Pancreas (tissue), 10 donors: ENCODE measurements around the gene ASCC2. TPM values are rescaled to one million over a fixed set of nuclear protein-coding genes. Genes with fewer than 3 reads are reported as not detected.

Experiments used
- ATAC-seq, 4 donors: fragments of 200-7000 bp; cut with Tn5 transposase; one replicate each; pipeline versions ENCODE4 v1.8.0 to v1.9.1; 2020; ENCODE audit warnings: mild to moderate bottlenecking in 4 of 4, moderate library complexity in 4 of 4
- DNase-seq, 6 donors: peaks; one replicate each; pipeline ENCODE4 v3.0.0-alpha.2; 2020
- FAIRE-seq: peaks from 2 replicates; lab custom pipeline; 2012; peaks lifted over from hg19 to GRCh38; lab: Jason Lieb, UNC
- H3K27ac ChIP-seq, 4 donors: fragments of 200-600 bp; sonication (generic); 1 replicate in 3 of 4; 2 replicates in 1 of 4; pipeline versions ENCODE4 v1.5.0 to v1.8.0; 2020
- H3K27me3 ChIP-seq, 4 donors: fragments of 200-600 bp; one replicate each; pipeline ENCODE4 v1.8.0; 2021
- H3K36me3 ChIP-seq, 3 donors: fragments of 200-600 bp; sonication (generic) in 1 of 3; one replicate each; pipeline versions ENCODE4 v1.5.0 to v1.8.0; 2020 to 2021
- H3K4me1 ChIP-seq, 3 donors: fragments of 200-600 bp; one replicate each; pipeline ENCODE4 v1.8.0; 2021
- H3K4me3 ChIP-seq, 4 donors: fragments of 200-600 bp; sonication (generic) in 2 of 4; one replicate each; pipeline versions ENCODE4 v1.5.0 to v1.8.0; 2020 to 2021
- H3K9me3 ChIP-seq, 4 donors: fragments of 200-600 bp; one replicate each; pipeline ENCODE4 v1.8.0; 2021
- WGBS, 2 donors: extraction: QIAGEN DNeasy Blood & Tissue Kit; methylation state at CpG; one replicate each; pipeline ENCODE4 v1.1.7; 2013; 5-methylcytosine and 5-hydroxymethylcytosine counted together
- intact Hi-C, 3 donors: fragments of 100-400 bp; cut with DNase I; formaldehyde crosslinking; loops; one replicate each; pipeline versions ENCODE4 v1.11.1 to v1.14.2; 2022
- polyA plus RNA-seq, 2 donors: library from polyadenylated mRNA; stranded (reverse); fragments of 200-250 nt; gene quantifications; one replicate each; pipeline ENCODE4 v1.2.3, GENCODE V29; 2013
- total RNA-seq, 6 donors: library from RNA; stranded (reverse); fragmentation: NEBNext Ultra II Directional in 4 of 6; extraction: Animal tissue kit (Norgen Biotek cat#: 25700) in 4 of 6; gene quantifications; one replicate each; pipeline versions ENCODE4 v1.2.1 to v1.2.4, GENCODE V29; 2021 to 2023
- TF ChIP-seq, protein P1 (sequence below), 4 donors: fragments of 200-600 bp; sonication (generic) in 3 of 4; IDR thresholded peaks; one replicate each; pipeline versions ENCODE4 v1.5.0 to v1.8.0; 2021; ENCODE audit warnings: antibody characterized with exemption in 4 of 4
- donor health status: healthy with polysubstance abuse.
- donor health status: DM: no; HTN: no; CAD: no; lungs with moderate emphysema.
- donor health status: DM: no; HTN: no; CAD: no.
- donor health status: control.
- donor health status: control.
- donor health status: Bipolar disorder and iron deficiency.
- donor health status: DM: yes; HTN: yes; CAD: no.
- donor health status: DM: no; HTN: no; CAD: no.
- donor health status: DM: no; HTN: no; CAD: no.
- donor health status: DM: yes; HTN: yes; CAD: no.

The ASCC2 gene, protein sequence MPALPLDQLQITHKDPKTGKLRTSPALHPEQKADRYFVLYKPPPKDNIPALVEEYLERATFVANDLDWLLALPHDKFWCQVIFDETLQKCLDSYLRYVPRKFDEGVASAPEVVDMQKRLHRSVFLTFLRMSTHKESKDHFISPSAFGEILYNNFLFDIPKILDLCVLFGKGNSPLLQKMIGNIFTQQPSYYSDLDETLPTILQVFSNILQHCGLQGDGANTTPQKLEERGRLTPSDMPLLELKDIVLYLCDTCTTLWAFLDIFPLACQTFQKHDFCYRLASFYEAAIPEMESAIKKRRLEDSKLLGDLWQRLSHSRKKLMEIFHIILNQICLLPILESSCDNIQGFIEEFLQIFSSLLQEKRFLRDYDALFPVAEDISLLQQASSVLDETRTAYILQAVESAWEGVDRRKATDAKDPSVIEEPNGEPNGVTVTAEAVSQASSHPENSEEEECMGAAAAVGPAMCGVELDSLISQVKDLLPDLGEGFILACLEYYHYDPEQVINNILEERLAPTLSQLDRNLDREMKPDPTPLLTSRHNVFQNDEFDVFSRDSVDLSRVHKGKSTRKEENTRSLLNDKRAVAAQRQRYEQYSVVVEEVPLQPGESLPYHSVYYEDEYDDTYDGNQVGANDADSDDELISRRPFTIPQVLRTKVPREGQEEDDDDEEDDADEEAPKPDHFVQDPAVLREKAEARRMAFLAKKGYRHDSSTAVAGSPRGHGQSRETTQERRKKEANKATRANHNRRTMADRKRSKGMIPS
- total RNA-seq, result 10 to 100 TPM; 26.4 to 34.2 (median 28.7) TPM
- 10 to 100 TPM; 58.6 to 66.6 TPM for polyA plus RNA-seq

DNA sequence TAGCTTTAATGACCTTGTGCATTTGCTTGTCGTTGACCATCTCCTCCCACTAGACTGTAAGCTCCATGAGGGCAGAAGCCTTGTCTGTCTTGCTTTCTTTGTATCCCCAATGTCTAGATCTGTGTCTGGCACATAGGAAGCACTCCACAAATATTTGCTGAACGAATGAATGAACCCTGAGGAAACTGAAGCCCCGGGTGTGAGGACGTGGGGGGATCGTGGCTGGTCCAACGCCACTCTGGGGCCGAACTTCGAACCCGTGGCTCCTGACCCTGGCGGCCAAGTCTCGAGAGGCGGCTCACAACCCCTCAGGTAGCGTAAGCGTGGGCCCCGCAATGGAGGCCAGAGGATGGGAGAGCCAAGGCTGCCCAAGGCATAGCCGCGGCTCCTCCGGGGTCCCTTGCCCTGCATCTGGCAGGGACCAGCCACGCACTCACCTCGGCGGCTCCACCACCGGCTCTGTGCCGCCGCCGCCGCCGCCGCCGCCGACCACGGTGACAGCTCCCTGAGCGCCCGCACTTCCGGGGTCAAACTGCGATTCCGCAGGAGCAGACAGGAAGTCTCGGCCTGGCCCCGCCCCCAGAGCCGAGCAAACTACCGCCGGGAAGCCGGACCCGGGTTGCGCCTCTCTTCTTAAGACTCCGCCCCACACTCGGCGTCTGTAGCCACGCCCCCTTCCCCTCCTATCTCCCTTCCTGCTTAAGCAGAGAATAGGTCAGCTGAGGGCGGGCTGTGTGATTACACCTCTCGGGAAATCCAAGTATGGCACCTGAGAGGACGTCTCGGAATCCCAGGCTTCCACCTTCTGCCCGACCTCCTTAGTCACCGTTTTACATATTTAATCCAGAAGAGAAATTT, at the start of gene ASCC2:
Gene ASCC2 (minus strand): TSS at position 534 of the 858 bp plus-strand sequence. CDS start 5,949 bp downstream, outside the sequence.
- peak within 1 kb of the TSS; percentile 78 to 92 (median 86) for H3K4me3 ChIP-seq
- H3K36me3 ChIP-seq, result peaks cover 0 to 4% (median 0%) of the 10 kb centered on the region in 3 donors
- no peaks in the 10 kb centered on the region for H3K9me3 ChIP-seq
- intact Hi-C loops, result no loop called here
- H3K27me3 ChIP-seq, result no peaks in the 10 kb centered on the region
- WGBS, 2 donors, result 1% methylated on average over 42 to 54 of the region's 54 CpGs
- TF ChIP-seq, protein P1, sequence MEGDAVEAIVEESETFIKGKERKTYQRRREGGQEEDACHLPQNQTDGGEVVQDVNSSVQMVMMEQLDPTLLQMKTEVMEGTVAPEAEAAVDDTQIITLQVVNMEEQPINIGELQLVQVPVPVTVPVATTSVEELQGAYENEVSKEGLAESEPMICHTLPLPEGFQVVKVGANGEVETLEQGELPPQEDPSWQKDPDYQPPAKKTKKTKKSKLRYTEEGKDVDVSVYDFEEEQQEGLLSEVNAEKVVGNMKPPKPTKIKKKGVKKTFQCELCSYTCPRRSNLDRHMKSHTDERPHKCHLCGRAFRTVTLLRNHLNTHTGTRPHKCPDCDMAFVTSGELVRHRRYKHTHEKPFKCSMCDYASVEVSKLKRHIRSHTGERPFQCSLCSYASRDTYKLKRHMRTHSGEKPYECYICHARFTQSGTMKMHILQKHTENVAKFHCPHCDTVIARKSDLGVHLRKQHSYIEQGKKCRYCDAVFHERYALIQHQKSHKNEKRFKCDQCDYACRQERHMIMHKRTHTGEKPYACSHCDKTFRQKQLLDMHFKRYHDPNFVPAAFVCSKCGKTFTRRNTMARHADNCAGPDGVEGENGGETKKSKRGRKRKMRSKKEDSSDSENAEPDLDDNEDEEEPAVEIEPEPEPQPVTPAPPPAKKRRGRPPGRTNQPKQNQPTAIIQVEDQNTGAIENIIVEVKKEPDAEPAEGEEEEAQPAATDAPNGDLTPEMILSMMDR (IDR thresholded peaks at IDR 0.05), result no peak
- peak within 1 kb of the TSS; percentile 38 to 86 (median 62) for H3K27ac ChIP-seq
- FAIRE-seq (peak; percentile 87), DNase-seq (peak; percentile 99 to 100 (median 99)), ATAC-seq (peak; percentile 99 to 100 (median 99))
- peaks cover 0 to 13% (median 5%) of the 10 kb centered on the region in 3 donors for H3K4me1 ChIP-seq

DNA sequence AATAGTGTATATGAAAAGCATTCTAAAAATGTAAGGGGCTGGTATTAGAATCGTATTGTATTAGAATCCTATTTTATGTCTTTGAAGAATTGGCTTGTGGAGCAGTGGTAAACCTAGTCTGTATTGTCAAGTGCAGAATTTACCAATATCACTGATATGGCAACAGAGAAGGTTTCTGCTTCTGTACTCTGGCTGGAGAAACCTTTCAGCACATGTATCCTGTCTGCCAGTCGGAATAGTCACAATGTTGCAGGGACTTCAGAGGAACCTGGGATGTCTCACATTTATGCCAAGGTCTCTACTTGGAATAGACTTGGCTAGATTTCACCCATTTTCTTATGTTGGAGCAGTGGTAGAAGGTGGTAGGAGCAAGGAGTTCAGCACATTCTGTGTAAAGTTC, 49.3 kb upstream of the ASCC2 start:
- no peak for FAIRE-seq
- H3K4me3 ChIP-seq, result no peak overlapping the region
- H3K36me3 ChIP-seq, result no peaks in the 10 kb centered on the region
- H3K4me1 ChIP-seq, result peaks cover 10 to 43% (median 28%) of the 10 kb centered on the region in 3 donors
- H3K9me3 ChIP-seq, result no peaks in the 10 kb centered on the region
- no peaks in the 10 kb centered on the region for H3K27me3 ChIP-seq
- no peak overlapping the region for H3K27ac ChIP-seq
- WGBS, 2 donors, result 33 to 42% methylated on average over 2 of the region's 2 CpGs
- DNase-seq, result no peak
- intact Hi-C loops, result no loop called here
- ATAC-seq, result no peak
- TF ChIP-seq, protein P1 (IDR thresholded peaks at IDR 0.05), result no peak

DNA sequence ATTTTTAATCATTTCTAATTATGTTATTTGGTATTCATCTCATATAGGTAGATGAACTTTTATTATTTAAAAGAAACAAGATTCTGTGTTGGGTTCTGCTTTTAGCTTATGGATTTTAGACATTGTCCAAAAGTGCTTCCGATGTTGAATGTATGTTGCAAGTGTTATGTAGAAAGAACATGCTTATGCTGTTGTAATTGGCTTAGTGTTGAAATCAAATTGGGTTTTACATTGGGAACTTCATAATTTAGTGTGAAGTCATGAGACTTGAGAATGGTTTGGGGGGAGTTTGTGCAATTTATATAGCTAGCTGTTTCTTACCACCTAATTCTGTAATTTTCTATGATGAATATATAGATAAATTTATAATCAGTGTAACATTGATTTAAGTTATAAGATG, 48.5 kb upstream of the ASCC2 start:
- intact Hi-C loops, result no loop called here

DNA sequence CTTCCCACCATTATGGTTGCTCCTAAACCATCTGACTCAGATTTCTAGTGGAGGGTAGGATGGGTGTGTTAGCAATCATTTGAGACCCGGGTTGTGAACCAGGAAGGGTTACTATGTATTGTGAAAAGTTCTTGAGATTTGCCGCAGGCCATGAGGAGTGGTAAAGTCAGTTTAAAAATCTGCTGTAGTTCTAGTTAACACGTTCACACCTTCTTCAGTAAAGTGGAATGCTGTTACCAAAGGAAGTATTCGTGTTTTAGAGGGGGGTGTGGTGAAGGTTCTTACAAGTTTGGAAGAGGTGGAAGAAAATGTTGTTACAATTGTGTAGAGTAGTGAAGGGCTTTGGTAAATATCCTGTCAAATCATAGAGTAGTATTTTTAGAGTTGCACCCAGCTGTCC, 47.5 kb upstream of the ASCC2 start:
- no peaks in the 10 kb centered on the region for H3K27me3 ChIP-seq
- no peak overlapping the region for H3K27ac ChIP-seq
- FAIRE-seq, result no peak
- no peak for ATAC-seq
- DNase-seq, result no peak
- TF ChIP-seq, protein P1 (IDR thresholded peaks at IDR 0.05), result no peak
- H3K36me3 ChIP-seq, result no peaks in the 10 kb centered on the region
- intact Hi-C loops, result no loop called here
- H3K9me3 ChIP-seq, result no peaks in the 10 kb centered on the region
- H3K4me3 ChIP-seq, result no peak overlapping the region
- WGBS, 2 donors, result 67 to 71% methylated on average over 4 of the region's 4 CpGs
- peaks cover 10 to 43% (median 26%) of the 10 kb centered on the region in 3 donors for H3K4me1 ChIP-seq

More for the DNA sequence above, 48.5 kb upstream of the ASCC2 start:
- Histone ChIP-seq H3K9me3 (no peaks in the 10 kb centered on the region), H3K27ac (no peak overlapping the region), H3K36me3 (no peaks in the 10 kb centered on the region), H3K4me1 (peaks cover 10 to 43% (median 26%) of the 10 kb centered on the region in 3 donors), H3K4me3 (no peak overlapping the region), H3K27me3 (no peaks in the 10 kb centered on the region)
- TF ChIP-seq, protein P1 (IDR thresholded peaks at IDR 0.05), result no peak
- DNase-seq, result no peak
- WGBS, 2 donors, result 92 to 95% methylated on average over 1 of the region's 1 CpG
- ATAC-seq, result no peak
- FAIRE-seq, result peak; percentile 5
